ENCODE measurements around the gene LRRK2. TPM values are rescaled to one million over a fixed set of nuclear protein-coding genes. Genes with fewer than 3 reads are reported as not detected.
"Not testable (repeated sequence)": the region's sequence is repeated elsewhere in the genome, so short reads cannot be mapped to it uniquely, and the experiment has no call there.

LRRK2 gene
- total and polyA plus RNA-seq, 10 donors, result 7.7 to 106 (median 51.7) TPM

DNA sequence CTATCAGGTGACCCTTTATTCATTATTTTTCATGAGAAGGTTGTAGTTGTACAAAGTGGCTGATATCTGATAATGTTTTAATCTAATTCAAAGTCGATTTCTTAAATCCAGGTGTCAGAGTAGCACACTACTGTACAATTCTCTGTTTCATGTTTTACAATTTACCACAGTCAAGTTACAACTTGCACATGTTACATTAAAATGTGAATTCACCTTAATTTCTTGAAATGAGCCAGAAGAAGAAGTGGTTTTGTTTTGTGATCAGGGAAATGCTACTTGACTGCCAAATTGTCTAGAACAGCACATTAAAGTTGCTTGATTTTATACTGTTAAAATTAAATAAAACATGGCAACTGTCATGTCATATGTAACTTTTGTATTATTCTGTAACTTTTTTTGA is 23.2 kb downstream of the LRRK2 start:
- DNase-seq, result no peak
- TF ChIP-seq POLR2AphosphoS5 (IDR thresholded peaks at IDR 0.05) (no peak), POLR2A (IDR thresholded peaks at IDR 0.05) (no peak)
- TF ChIP-seq, protein P1, sequence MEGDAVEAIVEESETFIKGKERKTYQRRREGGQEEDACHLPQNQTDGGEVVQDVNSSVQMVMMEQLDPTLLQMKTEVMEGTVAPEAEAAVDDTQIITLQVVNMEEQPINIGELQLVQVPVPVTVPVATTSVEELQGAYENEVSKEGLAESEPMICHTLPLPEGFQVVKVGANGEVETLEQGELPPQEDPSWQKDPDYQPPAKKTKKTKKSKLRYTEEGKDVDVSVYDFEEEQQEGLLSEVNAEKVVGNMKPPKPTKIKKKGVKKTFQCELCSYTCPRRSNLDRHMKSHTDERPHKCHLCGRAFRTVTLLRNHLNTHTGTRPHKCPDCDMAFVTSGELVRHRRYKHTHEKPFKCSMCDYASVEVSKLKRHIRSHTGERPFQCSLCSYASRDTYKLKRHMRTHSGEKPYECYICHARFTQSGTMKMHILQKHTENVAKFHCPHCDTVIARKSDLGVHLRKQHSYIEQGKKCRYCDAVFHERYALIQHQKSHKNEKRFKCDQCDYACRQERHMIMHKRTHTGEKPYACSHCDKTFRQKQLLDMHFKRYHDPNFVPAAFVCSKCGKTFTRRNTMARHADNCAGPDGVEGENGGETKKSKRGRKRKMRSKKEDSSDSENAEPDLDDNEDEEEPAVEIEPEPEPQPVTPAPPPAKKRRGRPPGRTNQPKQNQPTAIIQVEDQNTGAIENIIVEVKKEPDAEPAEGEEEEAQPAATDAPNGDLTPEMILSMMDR (IDR thresholded peaks at IDR 0.05 in 8 of 11, conservative IDR thresholded peaks at IDR 0.05 in 3 of 11), result no peak
- H3K9me3 ChIP-seq, result no peaks in the 10 kb centered on the region
- no peaks in the 10 kb centered on the region for H3K27me3 ChIP-seq (replicated peaks in 1 of 7)
- H3K4me1 ChIP-seq, result peaks cover 0 to 19% (median 8%) of the 10 kb centered on the region in 6 donors
- H3K4me3 ChIP-seq, result no peak overlapping the region
- intact Hi-C loops (cut with DNase I; ENCODE audit: low total_unique reads), result no loop called here
- no peak overlapping the region for H3K27ac ChIP-seq
- H3K36me3 ChIP-seq, result peaks cover 0 to 70% (median 7%) of the 10 kb centered on the region in 6 donors
- WGBS, 5 donors, result 57 to 78% (median 70%) methylated on average over 1 of the region's 1 CpG

GRCh38 chr12:40248585-40249297 is 23.9 kb downstream of the LRRK2 start:
- peaks cover 0 to 13% (median 2%) of the 10 kb centered on the region in 6 donors for H3K4me1 ChIP-seq
- TF ChIP-seq POLR2AphosphoS5 (IDR thresholded peaks at IDR 0.05) (no peak), POLR2A (IDR thresholded peaks at IDR 0.05) (no peak)
- TF ChIP-seq, protein P1 (IDR thresholded peaks at IDR 0.05 in 8 of 11, conservative IDR thresholded peaks at IDR 0.05 in 3 of 11), result no peak
- WGBS, 5 donors, result 74 to 82% (median 77%) methylated on average over 4 of the region's 4 CpGs
- H3K36me3 ChIP-seq, result peaks cover 0 to 70% (median 9%) of the 10 kb centered on the region in 6 donors
- intact Hi-C loops (cut with DNase I; ENCODE audit: low total_unique reads), result no loop called here
- H3K27me3 ChIP-seq (replicated peaks in 1 of 7), result no peaks in the 10 kb centered on the region
- H3K27ac ChIP-seq, result peak overlapping the region in 1 of 8 donors; percentile 12
- H3K4me3 ChIP-seq, result no peak overlapping the region
- H3K9me3 ChIP-seq, result no peaks in the 10 kb centered on the region
- DNase-seq, result no peak

- DNase-seq; H3K4me3 ChIP-seq; H3K27ac ChIP-seq; H3K9me3 ChIP-seq; intact Hi-C loops (cut with DNase I; ENCODE audit: low total_unique reads); H3K27me3 ChIP-seq (replicated peaks in 1 of 7): not testable (repeated sequence)
- 81 to 98% (median 95%) methylated on average over 3 of the region's 3 CpGs for WGBS, 5 donors
- Histone ChIP-seq H3K36me3 (peaks cover 0 to 72% (median 9%) of the 10 kb centered on the region in 6 donors), H3K4me1 (peaks cover 0 to 13% (median 2%) of the 10 kb centered on the region in 6 donors)
Measured at GRCh38 chr12:40250652-40251051, 25.9 kb downstream of the LRRK2 start.

GRCh38 chr12:40253936-40254335 is 29.1 kb downstream of the LRRK2 start:
- TF ChIP-seq POLR2AphosphoS5 (IDR thresholded peaks at IDR 0.05) (no peak), POLR2A (IDR thresholded peaks at IDR 0.05) (no peak)
- TF ChIP-seq, protein P1 (IDR thresholded peaks at IDR 0.05 in 8 of 11, conservative IDR thresholded peaks at IDR 0.05 in 3 of 11), result no peak

More at GRCh38 chr12:40253936-40254335, 29.1 kb downstream of the LRRK2 start:
- intact Hi-C loops (cut with DNase I; ENCODE audit: low total_unique reads), result no loop called here
- Histone ChIP-seq H3K27ac (no peak overlapping the region), H3K36me3 (peaks cover 0 to 95% (median 9%) of the 10 kb centered on the region in 6 donors), H3K4me3 (no peak overlapping the region), H3K9me3 (no peaks in the 10 kb centered on the region), H3K27me3 (replicated peaks in 1 of 7) (no peaks in the 10 kb centered on the region), H3K4me1 (peaks cover 0 to 5% (median under 1%) of the 10 kb centered on the region in 6 donors)
- 56 to 75% (median 72%) methylated on average over 1 of the region's 1 CpG for WGBS, 5 donors
- DNase-seq, result no peak

All from spleen (tissue), 11 donors.